Body of pancreas (tissue), 4 donors: ENCODE results near the gene CLEC17A.
"Not testable (repeated sequence)": the region's sequence is repeated elsewhere in the genome, so short reads cannot be mapped to it uniquely, and the experiment has no call there.

Source experiments
- POLR2A ChIP-seq, 3 donors: fragments of 450-650 bp; IDR thresholded peaks; one replicate each; pipeline ENCODE4 v1.6.1; 2016; ENCODE audit warnings: antibody characterized with exemption in 3 of 3, mild to moderate bottlenecking in 2 of 3
- TF ChIP-seq, protein P1 (sequence below), 7 experiments: fragments of 450-650 bp in 4 of 7; fragments of 200-600 bp in 3 of 7; sonication (generic) in 3 of 7; IDR thresholded peaks; one replicate each; pipeline ENCODE4 v1.5.1; 2016 to 2019; ENCODE audit warnings: antibody characterized with exemption in 7 of 7

GRCh38 chr19:14589433-14589832 lies 6.5 kb downstream of the CLEC17A start:
- TF ChIP-seq, protein P1, sequence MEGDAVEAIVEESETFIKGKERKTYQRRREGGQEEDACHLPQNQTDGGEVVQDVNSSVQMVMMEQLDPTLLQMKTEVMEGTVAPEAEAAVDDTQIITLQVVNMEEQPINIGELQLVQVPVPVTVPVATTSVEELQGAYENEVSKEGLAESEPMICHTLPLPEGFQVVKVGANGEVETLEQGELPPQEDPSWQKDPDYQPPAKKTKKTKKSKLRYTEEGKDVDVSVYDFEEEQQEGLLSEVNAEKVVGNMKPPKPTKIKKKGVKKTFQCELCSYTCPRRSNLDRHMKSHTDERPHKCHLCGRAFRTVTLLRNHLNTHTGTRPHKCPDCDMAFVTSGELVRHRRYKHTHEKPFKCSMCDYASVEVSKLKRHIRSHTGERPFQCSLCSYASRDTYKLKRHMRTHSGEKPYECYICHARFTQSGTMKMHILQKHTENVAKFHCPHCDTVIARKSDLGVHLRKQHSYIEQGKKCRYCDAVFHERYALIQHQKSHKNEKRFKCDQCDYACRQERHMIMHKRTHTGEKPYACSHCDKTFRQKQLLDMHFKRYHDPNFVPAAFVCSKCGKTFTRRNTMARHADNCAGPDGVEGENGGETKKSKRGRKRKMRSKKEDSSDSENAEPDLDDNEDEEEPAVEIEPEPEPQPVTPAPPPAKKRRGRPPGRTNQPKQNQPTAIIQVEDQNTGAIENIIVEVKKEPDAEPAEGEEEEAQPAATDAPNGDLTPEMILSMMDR (IDR thresholded peaks at IDR 0.05) = not testable (repeated sequence)
- TF ChIP-seq POLR2A (IDR thresholded peaks at IDR 0.05) = not testable (repeated sequence)
